WTC11 (cell line): Measurements from ENCODE around the gene ARHGAP26. TPM values are rescaled to one million over a fixed set of nuclear protein-coding genes. Genes with fewer than 3 reads are reported as not detected.

Experiments used
- ATAC-seq: fragments of 200-7000 bp; cut with Tn5 transposase; 2 replicates; pipeline ENCODE4 v1.10.0; 2021; ENCODE audit warnings: mild to moderate bottlenecking, moderate library complexity
- CTCF ChIA-PET: fragments of 300-600 bp; sonication (Branson Sonifier 250); formaldehyde crosslinking; loops from one replicate; lab custom pipeline; 2021; ENCODE audit warnings: antibody characterized with exemption; lab: Charles Lee
- POLR2A ChIA-PET: fragments of 350-600 bp; sonication (Branson Sonifier 250); formaldehyde crosslinking; loops from one replicate; lab custom pipeline; 2021; ENCODE audit warnings: antibody characterized with exemption; lab: Charles Lee
- DNase-seq: peaks from one replicate; pipeline ENCODE4 v3.0.0; 2021; ENCODE audit warnings: low spot score
- H3K27ac Mint-ChIP-seq: 2 replicates; pipeline ENCODE4 v1.8.0; 2021; ENCODE audit warnings: mixed read lengths
- H3K27me3 Mint-ChIP-seq: 2 replicates; pipeline ENCODE4 v1.8.0; 2021; ENCODE audit warnings: low read depth, mild to moderate bottlenecking, moderate library complexity, mixed read lengths
- H3K36me3 Mint-ChIP-seq: 2 replicates; pipeline ENCODE4 v1.8.0; 2021; ENCODE audit warnings: mixed read lengths
- H3K4me1 Mint-ChIP-seq: 2 replicates; pipeline ENCODE4 v1.8.0; 2022; ENCODE audit warnings: mixed read lengths
- H3K4me3 Mint-ChIP-seq: 2 replicates; pipeline ENCODE4 v1.8.0; 2021; ENCODE audit warnings: mild to moderate bottlenecking, moderate library complexity, mixed read lengths
- H3K9me3 Mint-ChIP-seq: 2 replicates; pipeline ENCODE4 v1.8.0; 2021; ENCODE audit warnings: mixed read lengths
- CREM ChIP-seq: sonication (generic); formaldehyde crosslinking; IDR thresholded peaks from 2 replicates; pipeline ENCODE4 v1.8.1; 2022; ENCODE audit warnings: mild to moderate bottlenecking, missing genetic modification reagents, moderate library complexity
- ETV6 ChIP-seq: sonication (generic); formaldehyde crosslinking; IDR thresholded peaks from 2 replicates; pipeline ENCODE4 v1.8.1; 2022; ENCODE audit warnings: mild to moderate bottlenecking, missing genetic modification reagents
- FOXK1 ChIP-seq: sonication (generic); formaldehyde crosslinking; IDR thresholded peaks from 2 replicates; pipeline ENCODE4 v1.8.0; 2022; ENCODE audit warnings: mild to moderate bottlenecking, moderate library complexity, missing genetic modification reagents
- GABPB1 ChIP-seq: sonication (generic); formaldehyde crosslinking; IDR thresholded peaks from 2 replicates; pipeline ENCODE4 v1.8.1; 2023; ENCODE audit warnings: mild to moderate bottlenecking, missing genetic modification reagents
- GTF2I ChIP-seq: fragments of 250-450 bp; sonication (Bioruptor Pico); conservative IDR thresholded peaks from 2 replicates; pipeline ENCODE4 v1.4.0; 2021; ENCODE audit warnings: mild to moderate bottlenecking
- HMGA2 ChIP-seq: fragments of 250-450 bp; sonication (Bioruptor Pico); IDR thresholded peaks from 2 replicates; pipeline ENCODE4 v1.4.0; 2021; ENCODE audit warnings: mild to moderate bottlenecking, moderate library complexity
- JAZF1 ChIP-seq: fragments of 250-450 bp; sonication (Bioruptor Pico); IDR thresholded peaks from 2 replicates; pipeline ENCODE4 v1.9.0; 2021; ENCODE audit warnings: moderate library complexity, mild to moderate bottlenecking, inconsistent platforms
- NFATC4 ChIP-seq: fragments of 250-450 bp; sonication (Bioruptor Pico); IDR thresholded peaks from 2 replicates; pipeline ENCODE4 v1.9.0; 2021; ENCODE audit warnings: mild to moderate bottlenecking
- NFE2L1 ChIP-seq: sonication (generic); formaldehyde crosslinking; IDR thresholded peaks from 2 replicates; pipeline ENCODE4 v1.8.1; 2023; ENCODE audit warnings: missing genetic modification reagents
- RORB ChIP-seq: fragments of 250-450 bp; sonication (Bioruptor Pico); IDR thresholded peaks from 2 replicates; pipeline ENCODE4 v1.9.0; 2021; ENCODE audit warnings: mild to moderate bottlenecking
- SMAD4 ChIP-seq: sonication (generic); formaldehyde crosslinking; IDR thresholded peaks from 2 replicates; pipeline ENCODE4 v1.8.0; 2022; ENCODE audit warnings: mild to moderate bottlenecking, missing genetic modification reagents
- ZNF219 ChIP-seq: sonication (generic); formaldehyde crosslinking; IDR thresholded peaks from 2 replicates; pipeline ENCODE4 v1.8.0; 2023; ENCODE audit warnings: missing genetic modification reagents, mild to moderate bottlenecking, borderline replicate concordance
- ZNF263 ChIP-seq: sonication (generic); formaldehyde crosslinking; IDR thresholded peaks from 2 replicates; pipeline ENCODE4 v1.8.1; 2022; ENCODE audit warnings: low read depth, mild to moderate bottlenecking, moderate library complexity, missing genetic modification reagents
- ZNF416 ChIP-seq: fragments of 250-450 bp; sonication (Bioruptor Pico); IDR thresholded peaks from 2 replicates; pipeline ENCODE4 v1.9.0; 2021; ENCODE audit warnings: mild to moderate bottlenecking, inconsistent platforms
- total RNA-seq: library from RNA; stranded (reverse); gene quantifications from 3 replicates; pipeline ENCODE4 v1.2.3, GENCODE V29; 2021
- TF ChIP-seq, protein P1 (sequence below): fragments of 250-450 bp; sonication (Bioruptor Pico); IDR thresholded peaks from 2 replicates; pipeline ENCODE4 v1.9.0; 2021; ENCODE audit warnings: moderate library complexity, mild to moderate bottlenecking, inconsistent platforms, borderline replicate concordance
- TF ChIP-seq, protein P2 (sequence below): sonication (generic); formaldehyde crosslinking; IDR thresholded peaks from 2 replicates; pipeline ENCODE4 v1.8.1; 2023; ENCODE audit warnings: mild to moderate bottlenecking, missing genetic modification reagents, moderate library complexity
- TF ChIP-seq, protein P3 (sequence below): sonication (generic); formaldehyde crosslinking; conservative IDR thresholded peaks from 2 replicates; pipeline ENCODE4 v1.8.1; 2022; ENCODE audit warnings: mild to moderate bottlenecking, missing genetic modification reagents
- TF ChIP-seq, protein P4 (sequence below): sonication (generic); formaldehyde crosslinking; IDR thresholded peaks from 2 replicates; pipeline ENCODE4 v1.8.1; 2022; ENCODE audit warnings: low read depth, missing genetic modification reagents, borderline replicate concordance
- TF ChIP-seq, protein P5 (sequence below): sonication (generic); formaldehyde crosslinking; IDR thresholded peaks from 2 replicates; pipeline ENCODE4 v1.8.1; 2023; ENCODE audit warnings: mild to moderate bottlenecking, missing genetic modification reagents, moderate library complexity
- TF ChIP-seq, protein P6 (sequence below): fragments of 250-450 bp; sonication (Bioruptor Pico); IDR thresholded peaks from 2 replicates; pipeline ENCODE4 v1.9.0; 2021; ENCODE audit warnings: mild to moderate bottlenecking, borderline replicate concordance
- TF ChIP-seq, protein P7 (sequence below): fragments of 250-450 bp; sonication (Bioruptor Pico); IDR thresholded peaks from 2 replicates; pipeline ENCODE4 v1.9.0; 2021; ENCODE audit warnings: mild to moderate bottlenecking

The ARHGAP26 gene
- total RNA-seq, 1 experiment from 2014 or later: 22.3 TPM

DNA sequence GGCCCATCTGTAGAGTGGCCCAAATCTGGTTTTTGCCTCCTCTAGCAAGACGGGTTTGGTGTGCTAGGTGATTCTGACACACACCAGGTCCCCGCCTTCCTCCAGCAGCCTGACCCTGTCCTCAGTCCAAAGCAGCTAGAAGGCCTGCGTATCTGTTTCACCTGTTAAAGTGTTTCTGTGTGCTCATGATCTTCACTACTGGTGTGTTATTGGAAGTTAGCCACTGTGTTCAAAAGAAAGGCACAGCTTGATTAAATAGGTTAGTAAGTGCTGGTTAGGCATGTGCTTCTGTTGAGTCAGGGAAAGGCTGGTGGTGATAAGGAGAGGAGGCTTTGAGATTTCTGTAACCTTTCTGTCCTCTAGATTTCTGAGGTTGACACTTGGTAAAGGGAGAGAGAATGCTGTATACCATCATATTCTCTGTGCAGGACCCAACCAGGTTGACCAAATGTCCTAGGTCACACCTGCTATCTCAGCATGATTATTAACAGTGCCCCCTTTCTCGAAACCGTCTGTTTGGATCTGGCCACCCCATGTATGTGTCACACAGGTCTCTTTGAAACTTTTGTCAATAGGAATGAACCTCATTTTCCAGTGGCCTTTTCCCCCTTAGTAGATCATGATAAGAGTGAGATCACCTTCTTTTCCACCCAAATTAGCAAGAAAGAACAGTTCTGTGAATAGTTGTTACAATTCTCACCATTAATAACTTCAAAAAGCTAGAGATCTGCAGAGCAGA lies 58.8 kb downstream of the ARHGAP26 start:
- ChIA-PET POLR2A (no interaction called here), CTCF (no interaction called here)
- Mint-ChIP-seq H3K27ac (no peak overlapping the region; the same call in 1 of the 2 replicates), H3K4me3 (no peak overlapping the region), H3K9me3 (no peaks in the 10 kb centered on the region), H3K36me3 (no peaks in the 10 kb centered on the region), H3K27me3 (no peaks in the 10 kb centered on the region), H3K4me1 (peaks cover 64% of the 10 kb centered on the region)
- TF ChIP-seq, protein P1, sequence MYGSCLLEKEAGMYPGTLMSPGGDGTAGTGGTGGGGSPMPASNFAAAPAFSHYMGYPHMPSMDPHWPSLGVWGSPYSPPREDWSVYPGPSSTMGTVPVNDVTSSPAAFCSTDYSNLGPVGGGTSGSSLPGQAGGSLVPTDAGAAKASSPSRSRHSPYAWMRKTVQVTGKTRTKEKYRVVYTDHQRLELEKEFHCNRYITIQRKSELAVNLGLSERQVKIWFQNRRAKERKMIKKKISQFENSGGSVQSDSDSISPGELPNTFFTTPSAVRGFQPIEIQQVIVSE: no peak
- DNase-seq (no peak), ATAC-seq (no peak)

DNA sequence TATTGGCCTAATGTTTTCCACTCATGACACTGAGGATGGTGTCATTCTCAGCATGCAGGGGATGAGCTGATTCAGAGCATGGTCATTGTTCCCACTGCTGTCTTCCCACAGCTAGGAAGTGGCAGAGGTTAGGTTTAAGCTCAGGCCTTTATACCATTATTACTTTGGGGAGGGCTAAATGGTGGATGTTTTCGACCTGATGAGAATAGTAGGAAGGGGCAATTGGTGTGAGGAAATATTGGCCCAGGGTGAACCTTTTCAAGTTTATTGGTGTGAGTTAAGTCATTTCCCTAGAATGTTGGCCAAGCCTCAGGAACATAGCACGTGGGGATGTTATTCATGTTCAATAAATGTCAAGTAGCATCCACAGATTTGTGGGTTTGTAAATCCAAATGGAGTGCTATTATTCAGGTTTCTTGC lies 59.6 kb downstream of the ARHGAP26 start:
- no peaks in the 10 kb centered on the region for H3K36me3 Mint-ChIP-seq
- TF ChIP-seq JAZF1 (CRISPR knock-in tag) (no peak), ZNF219 (CRISPR knock-in tag) (no peak), ETV6 (CRISPR knock-in tag) (no peak), SMAD4 (no peak), RORB (CRISPR knock-in tag) (no peak), GABPB1 (CRISPR knock-in tag) (no peak), NFE2L1 (CRISPR knock-in tag) (no peak), GTF2I (CRISPR knock-in tag) (no peak), FOXK1 (CRISPR knock-in tag) (no peak), ZNF416 (CRISPR knock-in tag) (no peak)
- TF ChIP-seq, protein P2, sequence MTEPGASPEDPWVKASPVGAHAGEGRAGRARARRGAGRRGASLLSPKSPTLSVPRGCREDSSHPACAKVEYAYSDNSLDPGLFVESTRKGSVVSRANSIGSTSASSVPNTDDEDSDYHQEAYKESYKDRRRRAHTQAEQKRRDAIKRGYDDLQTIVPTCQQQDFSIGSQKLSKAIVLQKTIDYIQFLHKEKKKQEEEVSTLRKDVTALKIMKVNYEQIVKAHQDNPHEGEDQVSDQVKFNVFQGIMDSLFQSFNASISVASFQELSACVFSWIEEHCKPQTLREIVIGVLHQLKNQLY (CRISPR knock-in tag): no peak
- TF ChIP-seq, protein P3, sequence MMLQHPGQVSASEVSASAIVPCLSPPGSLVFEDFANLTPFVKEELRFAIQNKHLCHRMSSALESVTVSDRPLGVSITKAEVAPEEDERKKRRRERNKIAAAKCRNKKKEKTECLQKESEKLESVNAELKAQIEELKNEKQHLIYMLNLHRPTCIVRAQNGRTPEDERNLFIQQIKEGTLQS: no peak
- TF ChIP-seq, all 79 proteins: peak for 0
- no peak for ATAC-seq
- Mint-ChIP-seq H3K27ac (no peak overlapping the region; the same call in 1 of the 2 replicates), H3K4me3 (no peak overlapping the region), H3K27me3 (no peaks in the 10 kb centered on the region), H3K4me1 (peaks cover 57% of the 10 kb centered on the region), H3K9me3 (no peaks in the 10 kb centered on the region)
- ChIA-PET POLR2A (no interaction called here), CTCF (no interaction called here)
- DNase-seq: no peak

DNA sequence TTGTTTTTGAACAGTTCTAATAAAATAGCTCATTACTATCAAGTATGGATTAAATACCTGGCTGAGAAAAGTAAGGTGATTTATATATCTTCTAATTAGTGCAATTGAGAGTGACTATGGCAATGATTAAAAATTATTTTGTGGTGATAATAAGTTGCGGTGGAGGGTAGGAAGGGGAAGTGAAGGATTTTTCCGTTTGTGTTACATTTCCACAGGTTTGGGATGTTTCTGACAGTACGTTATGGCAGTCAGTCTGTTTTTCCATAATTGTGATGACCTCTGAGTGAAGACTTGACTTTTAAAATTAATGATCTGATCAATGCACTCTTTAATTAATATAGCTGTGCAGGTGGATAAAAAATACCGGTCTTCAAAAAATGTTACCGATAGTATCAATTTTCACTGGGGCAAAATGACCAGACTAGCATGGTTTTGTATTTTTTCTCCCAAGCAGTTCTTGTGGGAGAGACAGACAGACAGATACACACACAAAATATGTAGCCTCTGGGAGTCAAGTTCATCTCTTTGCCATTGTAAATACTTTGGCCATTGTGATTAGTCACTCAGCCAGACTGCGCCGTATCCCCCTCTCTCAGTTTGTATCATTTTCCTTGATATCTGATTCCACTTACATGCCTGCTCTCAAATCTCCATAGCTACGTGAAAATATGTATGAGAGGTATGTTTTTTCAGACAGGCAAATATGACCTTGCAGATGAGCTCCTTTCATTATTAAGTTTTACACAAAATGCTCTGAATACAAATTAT lies 60.2 kb downstream of the ARHGAP26 start:
- Mint-ChIP-seq H3K4me1 (peaks cover 50% of the 10 kb centered on the region), H3K27me3 (no peaks in the 10 kb centered on the region), H3K36me3 (no peaks in the 10 kb centered on the region), H3K27ac (no peak overlapping the region), H3K4me3 (no peak overlapping the region), H3K9me3 (no peaks in the 10 kb centered on the region)
- ChIA-PET CTCF (no interaction called here), POLR2A (no interaction called here)
- DNase-seq (no peak), ATAC-seq (no peak)
- no peak for TF ChIP-seq HMGA2 (CRISPR knock-in tag)
- TF ChIP-seq NFATC4 (CRISPR knock-in tag): no peak
- TF ChIP-seq CREM: no peak
- no peak for TF ChIP-seq SMAD4
- TF ChIP-seq, protein P3: no peak
- TF ChIP-seq, protein P4, sequence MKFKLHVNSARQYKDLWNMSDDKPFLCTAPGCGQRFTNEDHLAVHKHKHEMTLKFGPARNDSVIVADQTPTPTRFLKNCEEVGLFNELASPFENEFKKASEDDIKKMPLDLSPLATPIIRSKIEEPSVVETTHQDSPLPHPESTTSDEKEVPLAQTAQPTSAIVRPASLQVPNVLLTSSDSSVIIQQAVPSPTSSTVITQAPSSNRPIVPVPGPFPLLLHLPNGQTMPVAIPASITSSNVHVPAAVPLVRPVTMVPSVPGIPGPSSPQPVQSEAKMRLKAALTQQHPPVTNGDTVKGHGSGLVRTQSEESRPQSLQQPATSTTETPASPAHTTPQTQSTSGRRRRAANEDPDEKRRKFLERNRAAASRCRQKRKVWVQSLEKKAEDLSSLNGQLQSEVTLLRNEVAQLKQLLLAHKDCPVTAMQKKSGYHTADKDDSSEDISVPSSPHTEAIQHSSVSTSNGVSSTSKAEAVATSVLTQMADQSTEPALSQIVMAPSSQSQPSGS (CRISPR knock-in tag): no peak
- no peak for TF ChIP-seq ZNF263 (CRISPR knock-in tag)
- TF ChIP-seq NFE2L1 (CRISPR knock-in tag): no peak
- no peak for TF ChIP-seq ZNF416 (CRISPR knock-in tag)
- TF ChIP-seq, protein P5, sequence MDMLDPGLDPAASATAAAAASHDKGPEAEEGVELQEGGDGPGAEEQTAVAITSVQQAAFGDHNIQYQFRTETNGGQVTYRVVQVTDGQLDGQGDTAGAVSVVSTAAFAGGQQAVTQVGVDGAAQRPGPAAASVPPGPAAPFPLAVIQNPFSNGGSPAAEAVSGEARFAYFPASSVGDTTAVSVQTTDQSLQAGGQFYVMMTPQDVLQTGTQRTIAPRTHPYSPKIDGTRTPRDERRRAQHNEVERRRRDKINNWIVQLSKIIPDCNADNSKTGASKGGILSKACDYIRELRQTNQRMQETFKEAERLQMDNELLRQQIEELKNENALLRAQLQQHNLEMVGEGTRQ (CRISPR knock-in tag): no peak
- TF ChIP-seq GABPB1 (CRISPR knock-in tag): no peak
- TF ChIP-seq, protein P6, sequence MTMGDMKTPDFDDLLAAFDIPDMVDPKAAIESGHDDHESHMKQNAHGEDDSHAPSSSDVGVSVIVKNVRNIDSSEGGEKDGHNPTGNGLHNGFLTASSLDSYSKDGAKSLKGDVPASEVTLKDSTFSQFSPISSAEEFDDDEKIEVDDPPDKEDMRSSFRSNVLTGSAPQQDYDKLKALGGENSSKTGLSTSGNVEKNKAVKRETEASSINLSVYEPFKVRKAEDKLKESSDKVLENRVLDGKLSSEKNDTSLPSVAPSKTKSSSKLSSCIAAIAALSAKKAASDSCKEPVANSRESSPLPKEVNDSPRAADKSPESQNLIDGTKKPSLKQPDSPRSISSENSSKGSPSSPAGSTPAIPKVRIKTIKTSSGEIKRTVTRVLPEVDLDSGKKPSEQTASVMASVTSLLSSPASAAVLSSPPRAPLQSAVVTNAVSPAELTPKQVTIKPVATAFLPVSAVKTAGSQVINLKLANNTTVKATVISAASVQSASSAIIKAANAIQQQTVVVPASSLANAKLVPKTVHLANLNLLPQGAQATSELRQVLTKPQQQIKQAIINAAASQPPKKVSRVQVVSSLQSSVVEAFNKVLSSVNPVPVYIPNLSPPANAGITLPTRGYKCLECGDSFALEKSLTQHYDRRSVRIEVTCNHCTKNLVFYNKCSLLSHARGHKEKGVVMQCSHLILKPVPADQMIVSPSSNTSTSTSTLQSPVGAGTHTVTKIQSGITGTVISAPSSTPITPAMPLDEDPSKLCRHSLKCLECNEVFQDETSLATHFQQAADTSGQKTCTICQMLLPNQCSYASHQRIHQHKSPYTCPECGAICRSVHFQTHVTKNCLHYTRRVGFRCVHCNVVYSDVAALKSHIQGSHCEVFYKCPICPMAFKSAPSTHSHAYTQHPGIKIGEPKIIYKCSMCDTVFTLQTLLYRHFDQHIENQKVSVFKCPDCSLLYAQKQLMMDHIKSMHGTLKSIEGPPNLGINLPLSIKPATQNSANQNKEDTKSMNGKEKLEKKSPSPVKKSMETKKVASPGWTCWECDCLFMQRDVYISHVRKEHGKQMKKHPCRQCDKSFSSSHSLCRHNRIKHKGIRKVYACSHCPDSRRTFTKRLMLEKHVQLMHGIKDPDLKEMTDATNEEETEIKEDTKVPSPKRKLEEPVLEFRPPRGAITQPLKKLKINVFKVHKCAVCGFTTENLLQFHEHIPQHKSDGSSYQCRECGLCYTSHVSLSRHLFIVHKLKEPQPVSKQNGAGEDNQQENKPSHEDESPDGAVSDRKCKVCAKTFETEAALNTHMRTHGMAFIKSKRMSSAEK (CRISPR knock-in tag): no peak
- TF ChIP-seq, protein P7, sequence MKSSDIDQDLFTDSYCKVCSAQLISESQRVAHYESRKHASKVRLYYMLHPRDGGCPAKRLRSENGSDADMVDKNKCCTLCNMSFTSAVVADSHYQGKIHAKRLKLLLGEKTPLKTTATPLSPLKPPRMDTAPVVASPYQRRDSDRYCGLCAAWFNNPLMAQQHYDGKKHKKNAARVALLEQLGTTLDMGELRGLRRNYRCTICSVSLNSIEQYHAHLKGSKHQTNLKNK (CRISPR knock-in tag): no peak
